IMR-90 (cell line): Measurements from ENCODE around the gene THRB. TPM values are rescaled to one million over a fixed set of nuclear protein-coding genes. Genes with fewer than 3 reads are reported as not detected.

Source experiments
- ATAC-seq: fragments of 200-7000 bp; cut with Tn5 transposase; 2 replicates; pipeline ENCODE4 v1.9.1; 2020; ENCODE audit warnings: low read depth, mild to moderate bottlenecking, moderate library complexity
- BruUV-seq: library from RNA; stranded (reverse); fragments of 400-500 nt; replicated peaks from 2 replicates; lab custom pipeline; 2021; lab: Mats Ljungman, UMichigan
- CTCF ChIA-PET: fragments of 300-600 bp; formaldehyde crosslinking; extraction: SDS; loops from one replicate; lab custom pipeline; 2021; ENCODE audit warnings: antibody characterized with exemption; lab: Yijun Ruan, JAX
- POLR2A ChIA-PET: fragments of 300-600 bp; sonication (Branson Sonifier 250); formaldehyde crosslinking; loops from one replicate; lab custom pipeline; 2022; ENCODE audit warnings: antibody characterized with exemption; ENCODE audit not compliant: unreplicated experiment; lab: Charles Lee
- DNase-seq: peaks from one replicate; pipeline ENCODE4 v3.0.0; 2013
- H2AFZ ChIP-seq: replicated peaks from 2 replicates; pipeline ENCODE3; 2013; ENCODE audit warnings: low read length, mild to moderate bottlenecking; ENCODE audit not compliant: poor library complexity
- H2AK5ac ChIP-seq: 2 replicates; pipeline ENCODE4 v1.6.1; 2013; ENCODE audit warnings: low read depth, low read length, inconsistent platforms
- H2AK9ac ChIP-seq: replicated peaks from 2 replicates; pipeline ENCODE3; 2013; ENCODE audit warnings: mild to moderate bottlenecking, low read depth, low read length, moderate library complexity; ENCODE audit not compliant: poor library complexity
- H2BK120ac ChIP-seq: 2 replicates; pipeline ENCODE4 v1.6.1; 2013; ENCODE audit warnings: low read depth, low read length, inconsistent platforms
- H2BK15ac ChIP-seq: 3 replicates; pipeline ENCODE4 v1.6.1; 2013; ENCODE audit warnings: low read depth, low read length, inconsistent platforms
- H2BK20ac ChIP-seq: 2 replicates; pipeline ENCODE4 v1.6.1; 2013; ENCODE audit warnings: low read depth, mild to moderate bottlenecking, inconsistent platforms, low read length, moderate library complexity
- H2BK5ac ChIP-seq: 2 replicates; pipeline ENCODE4 v1.6.1; 2013; ENCODE audit warnings: mild to moderate bottlenecking, low read depth, low read length, inconsistent platforms; ENCODE audit not compliant: poor library complexity, severe bottlenecking
- H3K14ac ChIP-seq: replicated peaks from 2 replicates; pipeline ENCODE4 v1.6.1; 2013; ENCODE audit warnings: low read depth, low read length, inconsistent platforms
- H3K18ac ChIP-seq: 2 replicates; pipeline ENCODE4 v1.6.1; 2013; ENCODE audit warnings: low read depth, low read length, control low read depth
- H3K23ac ChIP-seq: 2 replicates; pipeline ENCODE4 v1.6.1; 2013; ENCODE audit warnings: low read depth, low read length, inconsistent platforms
- H3K27ac ChIP-seq: 2 replicates; pipeline ENCODE4 v1.5.1; 2013; ENCODE audit warnings: mild to moderate bottlenecking, control low read depth, low read length; ENCODE audit not compliant: insufficient read depth
- H3K27me3 ChIP-seq: 2 replicates; pipeline ENCODE4 v1.6.1; 2013; ENCODE audit warnings: low read length; ENCODE audit not compliant: control insufficient read depth, insufficient read depth
- H3K36me3 ChIP-seq: 2 replicates; pipeline ENCODE4 v1.6.1; 2013; ENCODE audit warnings: low read length, mixed read lengths; ENCODE audit not compliant: control insufficient read depth, insufficient read depth
- H3K4ac ChIP-seq: 2 replicates; pipeline ENCODE4 v1.6.1; 2013; ENCODE audit warnings: low read depth, low read length, inconsistent platforms
- H3K4me1 ChIP-seq: 2 replicates; pipeline ENCODE4 v1.6.1; 2013; ENCODE audit warnings: low read length, mixed read lengths; ENCODE audit not compliant: control insufficient read depth, insufficient read depth
- H3K4me2 ChIP-seq: 2 replicates; pipeline ENCODE4 v1.6.1; 2013; ENCODE audit warnings: low read depth, mild to moderate bottlenecking, control low read depth, low read length, moderate library complexity
- H3K4me3 ChIP-seq: 2 replicates; pipeline ENCODE4 v1.5.1; 2013; ENCODE audit warnings: low read depth, mild to moderate bottlenecking, control low read depth, low read length, moderate library complexity; ENCODE audit not compliant: insufficient read depth
- H3K56ac ChIP-seq: 2 replicates; pipeline ENCODE4 v1.6.1; 2013; ENCODE audit warnings: low read length, inconsistent platforms; ENCODE audit not compliant: insufficient read depth; ENCODE audit errors: extremely low read depth
- H3K79me1 ChIP-seq, 2 experiments: 2 replicates each; pipeline ENCODE4 v1.6.1; 2013; ENCODE audit warnings: low read length in 2 of 2, inconsistent platforms in 1 of 2, low read depth in 1 of 2
- H3K9ac ChIP-seq: 2 replicates; pipeline ENCODE4 v1.6.1; 2013; ENCODE audit warnings: low read depth, low read length, control low read depth
- H3K9me1 ChIP-seq: 2 replicates; pipeline ENCODE4 v1.6.1; 2013; ENCODE audit warnings: low read length, inconsistent platforms; ENCODE audit not compliant: insufficient read depth
- H3K9me3 ChIP-seq: 2 replicates; pipeline ENCODE4 v1.6.1; 2013; ENCODE audit warnings: low read length; ENCODE audit not compliant: control insufficient read depth, insufficient read depth
- H4K20me1 ChIP-seq: 2 replicates; pipeline ENCODE4 v1.6.1; 2013; ENCODE audit warnings: low read length, inconsistent platforms; ENCODE audit not compliant: insufficient read depth
- H4K5ac ChIP-seq: 2 replicates; pipeline ENCODE4 v1.6.1; 2013; ENCODE audit warnings: mild to moderate bottlenecking, low read depth, low read length, control low read depth
- H4K8ac ChIP-seq, 2 experiments: 2 replicates each; pipeline ENCODE4 v1.6.1; 2013; ENCODE audit warnings: low read depth in 2 of 2, low read length in 2 of 2, control low read depth in 1 of 2, inconsistent platforms in 1 of 2
- H4K91ac ChIP-seq: 2 replicates; pipeline ENCODE4 v1.6.1; 2013; ENCODE audit warnings: low read depth, low read length, inconsistent platforms; ENCODE audit not compliant: insufficient read depth
- BHLHE40 ChIP-seq: fragments of 150-350 bp; IDR thresholded peaks from 2 replicates; pipeline ENCODE4 v1.6.1; 2016; ENCODE audit warnings: mild to moderate bottlenecking, low read depth, low read length
- CEBPB ChIP-seq: IDR thresholded peaks from 2 replicates; pipeline ENCODE4 v1.6.1; 2012; ENCODE audit warnings: low read depth, low read length, improper control_type of control experiment
- CHD1 ChIP-seq: IDR thresholded peaks from 2 replicates; pipeline ENCODE4 v1.6.1; 2012; ENCODE audit warnings: low read depth, low read length, improper control_type of control experiment
- FOS ChIP-seq: fragments of 150-350 bp; IDR thresholded peaks from 2 replicates; pipeline ENCODE4 v1.6.1; 2016; ENCODE audit warnings: low read depth, low read length
- MAFK ChIP-seq: IDR thresholded peaks from 2 replicates; pipeline ENCODE4 v1.6.1; 2012; ENCODE audit warnings: low read depth, low read length, improper control_type of control experiment
- MAZ ChIP-seq: IDR thresholded peaks from 2 replicates; pipeline ENCODE4 v1.6.1; 2012; ENCODE audit warnings: low read depth, mild to moderate bottlenecking, low read length, improper control_type of control experiment, moderate library complexity, borderline replicate concordance
- NFE2L2 ChIP-seq: fragments of 150-350 bp; IDR thresholded peaks from 2 replicates; pipeline ENCODE4 v1.6.1; 2016; ENCODE audit warnings: low read depth, mild to moderate bottlenecking, low read length
- POLR2A ChIP-seq: IDR thresholded peaks from 2 replicates; pipeline ENCODE4 v1.6.1; 2012; ENCODE audit warnings: mild to moderate bottlenecking, low read depth, low read length
- RAD21 ChIP-seq: IDR thresholded peaks from 2 replicates; pipeline ENCODE4 v1.6.1; 2012; ENCODE audit warnings: low read length, improper control_type of control experiment
- RCOR1 ChIP-seq: IDR thresholded peaks from 2 replicates; pipeline ENCODE4 v1.6.1; 2012; ENCODE audit warnings: mild to moderate bottlenecking, low read length, improper control_type of control experiment; ENCODE audit not compliant: insufficient replicate concordance
- RFX5 ChIP-seq: IDR thresholded peaks from 2 replicates; pipeline ENCODE4 v1.8.0; 2012; ENCODE audit warnings: low read depth, mild to moderate bottlenecking, low read length, moderate library complexity
- SMC3 ChIP-seq: fragments of 150-350 bp; IDR thresholded peaks from 2 replicates; pipeline ENCODE4 v1.6.1; 2016; ENCODE audit warnings: low read depth, mild to moderate bottlenecking, antibody characterized with exemption, low read length, moderate library complexity
- WGBS, 2 experiments: methylation state at CpG; one replicate each; pipeline versions ENCODE4 v1.1.5 to v1.1.7; 2013; ENCODE audit warnings: missing lambda C conversion rate in 2 of 2; ENCODE audit not compliant: insufficient read length in 1 of 2; ENCODE audit errors: extremely low coverage in 2 of 2; 5-methylcytosine and 5-hydroxymethylcytosine counted together
- dilution Hi-C: fragments of 300-500 bp; cut with HindIII; formaldehyde crosslinking; loops from one replicate; pipeline ENCODE4 v1.14.3; 2018; ENCODE audit warnings: low sequenced_read_pairs; ENCODE audit not compliant: unreplicated experiment
- in situ Hi-C: fragments of 300-500 bp; cut with MboI; formaldehyde crosslinking; loops from 3 replicates; pipeline ENCODE4 v1.14.3; 2019; ENCODE audit warnings: low sequenced_read_pairs, inconsistent platforms, mixed read lengths
- intact Hi-C: fragments of 100-400 bp; cut with micrococcal nuclease; formaldehyde crosslinking; loops from 2 replicates; pipeline ENCODE4 v1.10.0; 2022
- polyA plus RNA-seq, 3 experiments: library from polyadenylated mRNA; depleted of rRNA; stranded (reverse); fragments of >200 nt; gene quantifications; 2 replicates each; pipeline ENCODE4 v1.2.3, GENCODE V29; 2012; ENCODE audit warnings: low replicate concordance in 1 of 3
- total RNA-seq: library from RNA; depleted of rRNA; stranded (reverse); fragments of >200 nt; gene quantifications from 2 replicates; pipeline ENCODE4 v1.2.3, GENCODE V29; 2012
- TF ChIP-seq, protein P1 (sequence below): fragments of 150-350 bp; IDR thresholded peaks from 2 replicates; pipeline ENCODE4 v1.6.1; 2016; ENCODE audit warnings: low read depth, mild to moderate bottlenecking, low read length, moderate library complexity, borderline replicate concordance
- TF ChIP-seq, protein P2 (sequence below): fragments of 150-350 bp; IDR thresholded peaks from 2 replicates; pipeline ENCODE4 v1.6.1; 2017; ENCODE audit warnings: mild to moderate bottlenecking, antibody characterized with exemption, low read length, low read depth
- TF ChIP-seq, protein P3 (sequence below): conservative IDR thresholded peaks from 2 replicates; pipeline ENCODE4 v1.5.1; 2012; ENCODE audit warnings: mild to moderate bottlenecking, low read depth, low read length, improper control_type of control experiment

Gene THRB
- total and polyA plus RNA-seq, 2 of the 4 experiments (the other 2 are of a cell fraction), result under 0.01 TPM; not detected in 1

DNA sequence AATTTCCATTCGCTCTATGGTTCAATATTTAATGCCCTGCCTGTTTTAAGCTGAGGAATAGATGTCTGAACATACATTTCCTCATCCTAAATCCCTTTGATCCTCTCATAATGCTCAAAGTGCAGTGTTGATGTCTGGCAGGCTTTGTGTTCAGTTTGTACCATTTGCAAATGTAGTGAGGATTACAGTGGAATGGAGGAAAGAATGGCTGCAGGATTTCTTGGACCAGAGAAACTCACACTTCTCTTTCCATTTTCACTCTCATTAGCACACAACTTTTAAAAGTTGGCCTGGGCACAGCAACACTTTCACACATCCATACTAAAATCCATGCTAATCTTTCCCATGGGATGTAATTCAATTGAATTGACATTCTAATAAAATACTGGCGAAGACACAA lies 28.6 kb upstream of the THRB start:
- intact Hi-C loops, result no loop called here
- POLR2A ChIA-PET, result no interaction called here
- no peak overlapping the region for H2AK5ac ChIP-seq
- H2AFZ ChIP-seq, result no peak overlapping the region
- H3K18ac ChIP-seq, result no peak overlapping the region
- no peak overlapping the region for H2AK9ac ChIP-seq
- no peaks in the 10 kb centered on the region for H4K20me1 ChIP-seq
- H3K4me2 ChIP-seq, result no peak overlapping the region
- H2BK5ac ChIP-seq, result no peak overlapping the region
- H2BK20ac ChIP-seq, result no peak overlapping the region
- no peak for ATAC-seq
- dilution Hi-C loops, result no loop called here
- no peaks in the 10 kb centered on the region for H3K36me3 ChIP-seq
- H2BK15ac ChIP-seq, result no peak overlapping the region
- CTCF ChIA-PET, result no interaction called here
- no peak overlapping the region for H3K4me3 ChIP-seq
- no peak overlapping the region for H3K14ac ChIP-seq
- no peaks in the 10 kb centered on the region for H3K9me3 ChIP-seq
- no CpG with 5 or more reads among the region's 2 CpGs for WGBS, 2 experiments
- in situ Hi-C loops, result no loop called here
- H3K4ac ChIP-seq, result no peak overlapping the region
- H4K5ac ChIP-seq, result no peak overlapping the region
- no peak overlapping the region for H2BK120ac ChIP-seq
- no peak overlapping the region for H3K27ac ChIP-seq
- no peak overlapping the region for H3K56ac ChIP-seq
- H4K91ac ChIP-seq, result no peak overlapping the region
- BruUV-seq, result no TSS peak
- no peaks in the 10 kb centered on the region for H3K4me1 ChIP-seq
- H3K9me1 ChIP-seq, result no peaks in the 10 kb centered on the region
- TF ChIP-seq MAZ (no peak), RAD21 (no peak), RCOR1 (no peak), POLR2A (no peak), BHLHE40 (no peak), CEBPB (no peak), CHD1 (no peak), RFX5 (no peak), SMC3 (no peak), MAFK (no peak), NFE2L2 (no peak), FOS (no peak)
- TF ChIP-seq, protein P1, sequence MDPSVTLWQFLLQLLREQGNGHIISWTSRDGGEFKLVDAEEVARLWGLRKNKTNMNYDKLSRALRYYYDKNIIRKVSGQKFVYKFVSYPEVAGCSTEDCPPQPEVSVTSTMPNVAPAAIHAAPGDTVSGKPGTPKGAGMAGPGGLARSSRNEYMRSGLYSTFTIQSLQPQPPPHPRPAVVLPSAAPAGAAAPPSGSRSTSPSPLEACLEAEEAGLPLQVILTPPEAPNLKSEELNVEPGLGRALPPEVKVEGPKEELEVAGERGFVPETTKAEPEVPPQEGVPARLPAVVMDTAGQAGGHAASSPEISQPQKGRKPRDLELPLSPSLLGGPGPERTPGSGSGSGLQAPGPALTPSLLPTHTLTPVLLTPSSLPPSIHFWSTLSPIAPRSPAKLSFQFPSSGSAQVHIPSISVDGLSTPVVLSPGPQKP, result no peak
- TF ChIP-seq, protein P2, sequence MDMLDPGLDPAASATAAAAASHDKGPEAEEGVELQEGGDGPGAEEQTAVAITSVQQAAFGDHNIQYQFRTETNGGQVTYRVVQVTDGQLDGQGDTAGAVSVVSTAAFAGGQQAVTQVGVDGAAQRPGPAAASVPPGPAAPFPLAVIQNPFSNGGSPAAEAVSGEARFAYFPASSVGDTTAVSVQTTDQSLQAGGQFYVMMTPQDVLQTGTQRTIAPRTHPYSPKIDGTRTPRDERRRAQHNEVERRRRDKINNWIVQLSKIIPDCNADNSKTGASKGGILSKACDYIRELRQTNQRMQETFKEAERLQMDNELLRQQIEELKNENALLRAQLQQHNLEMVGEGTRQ, result no peak
- TF ChIP-seq, protein P3, sequence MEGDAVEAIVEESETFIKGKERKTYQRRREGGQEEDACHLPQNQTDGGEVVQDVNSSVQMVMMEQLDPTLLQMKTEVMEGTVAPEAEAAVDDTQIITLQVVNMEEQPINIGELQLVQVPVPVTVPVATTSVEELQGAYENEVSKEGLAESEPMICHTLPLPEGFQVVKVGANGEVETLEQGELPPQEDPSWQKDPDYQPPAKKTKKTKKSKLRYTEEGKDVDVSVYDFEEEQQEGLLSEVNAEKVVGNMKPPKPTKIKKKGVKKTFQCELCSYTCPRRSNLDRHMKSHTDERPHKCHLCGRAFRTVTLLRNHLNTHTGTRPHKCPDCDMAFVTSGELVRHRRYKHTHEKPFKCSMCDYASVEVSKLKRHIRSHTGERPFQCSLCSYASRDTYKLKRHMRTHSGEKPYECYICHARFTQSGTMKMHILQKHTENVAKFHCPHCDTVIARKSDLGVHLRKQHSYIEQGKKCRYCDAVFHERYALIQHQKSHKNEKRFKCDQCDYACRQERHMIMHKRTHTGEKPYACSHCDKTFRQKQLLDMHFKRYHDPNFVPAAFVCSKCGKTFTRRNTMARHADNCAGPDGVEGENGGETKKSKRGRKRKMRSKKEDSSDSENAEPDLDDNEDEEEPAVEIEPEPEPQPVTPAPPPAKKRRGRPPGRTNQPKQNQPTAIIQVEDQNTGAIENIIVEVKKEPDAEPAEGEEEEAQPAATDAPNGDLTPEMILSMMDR, result no peak
- no peaks in the 10 kb centered on the region for H3K79me1 ChIP-seq
- no peak for DNase-seq
- H4K8ac ChIP-seq, result no peak overlapping the region
- H3K23ac ChIP-seq, result no peak overlapping the region
- peaks cover 26% of the 10 kb centered on the region for H3K27me3 ChIP-seq
- no peak overlapping the region for H3K9ac ChIP-seq
